GM21717 (cell line): ENCODE measurements around the gene PDE4D.

ENCODE experiments used
- ATAC-seq: cut with Tn5 transposase; IDR thresholded peaks from one replicate; pipeline ENCODE4 v1.9.1; 2021; ENCODE audit warnings: mild to moderate bottlenecking, moderate library complexity; ENCODE audit not compliant: unreplicated experiment

The PDE4D gene

DNA sequence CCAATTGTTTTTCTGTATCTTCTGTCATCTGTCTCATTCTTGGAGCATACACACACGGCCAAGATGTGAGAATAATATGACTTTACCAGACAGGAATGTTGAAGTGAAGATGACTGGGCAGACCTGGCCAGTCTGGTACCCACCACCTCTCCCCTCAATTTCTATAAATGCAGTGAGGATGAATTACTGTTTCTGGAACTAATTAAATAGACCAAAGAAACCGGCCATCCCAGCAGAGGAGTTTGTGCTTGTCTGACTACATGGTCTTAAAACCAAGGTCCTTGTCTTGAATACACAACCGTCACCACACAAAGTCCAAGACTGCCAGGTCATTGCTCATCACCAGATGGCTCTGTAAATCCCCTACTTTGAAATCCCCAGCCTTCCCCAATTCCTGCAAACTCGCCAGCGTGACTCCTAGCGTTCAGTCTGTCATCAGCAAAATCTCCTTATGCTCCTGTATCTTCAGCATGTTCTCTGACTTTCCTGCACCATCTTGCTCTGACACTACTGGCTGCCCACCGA, 147.2 kb downstream of the PDE4D start:
- ATAC-seq, result no peak

DNA sequence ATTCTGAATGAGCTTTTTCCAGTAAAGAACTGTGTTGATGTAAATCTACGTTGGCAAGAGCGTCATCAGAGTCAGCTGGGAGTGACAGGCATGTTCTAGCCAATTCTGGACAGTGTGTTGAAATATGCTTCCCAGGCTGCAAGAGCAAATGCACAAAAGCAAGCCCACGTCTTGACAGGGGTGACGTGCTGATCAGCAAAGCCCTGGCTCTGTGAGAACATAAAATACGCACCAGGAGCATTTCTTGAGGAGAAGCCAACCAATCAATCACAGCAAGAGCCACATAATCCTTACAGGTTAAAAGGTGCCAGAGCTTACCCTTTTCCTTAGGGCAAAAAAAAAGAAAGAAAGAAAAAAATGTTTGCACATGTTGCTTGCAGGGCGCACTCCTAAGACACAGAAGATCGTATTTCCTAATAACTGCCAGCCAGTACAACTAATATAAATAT, 148.1 kb downstream of the PDE4D start:
- no peak for ATAC-seq

DNA sequence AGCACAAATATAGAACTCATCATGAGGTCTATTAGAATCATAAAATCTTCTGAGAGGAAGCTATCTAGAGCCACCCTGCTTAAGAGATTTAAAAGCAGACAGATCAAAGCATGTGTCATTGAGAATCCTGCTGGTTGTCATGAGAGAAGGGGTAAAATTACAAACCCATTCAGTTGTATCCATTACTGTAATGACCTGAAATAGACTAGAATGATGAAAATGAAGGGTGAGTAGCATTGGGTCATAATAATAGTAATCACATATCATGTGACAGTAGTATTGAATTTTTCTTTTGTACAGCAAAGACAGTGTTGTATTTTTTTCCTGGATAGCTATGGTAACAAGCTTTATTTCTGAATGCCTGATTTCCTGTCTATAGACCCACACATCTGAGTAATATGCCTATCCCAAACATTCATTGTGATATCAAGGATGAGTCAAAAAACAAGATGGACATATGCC, 149.0 kb downstream of the PDE4D start:
- ATAC-seq, result no peak

DNA sequence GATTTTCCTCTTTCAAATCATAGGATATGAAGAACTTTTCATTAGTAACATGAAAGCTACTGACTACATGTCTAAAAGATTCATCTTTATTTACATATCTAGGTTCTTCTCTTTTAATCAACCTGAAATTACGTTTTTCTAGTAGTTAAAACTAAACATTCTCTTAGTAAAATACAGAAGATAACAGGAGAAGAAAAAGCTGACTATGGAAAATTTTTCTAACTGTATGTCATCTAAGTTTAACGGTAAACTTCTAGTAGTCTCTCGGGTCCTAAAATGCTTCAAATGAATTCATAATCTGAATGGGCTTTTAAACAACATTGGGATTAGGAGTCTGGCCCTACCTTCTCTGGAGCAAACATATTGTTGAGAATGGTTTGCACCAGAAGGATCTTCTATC, 151.9 kb downstream of the PDE4D start:
- no peak for ATAC-seq

DNA sequence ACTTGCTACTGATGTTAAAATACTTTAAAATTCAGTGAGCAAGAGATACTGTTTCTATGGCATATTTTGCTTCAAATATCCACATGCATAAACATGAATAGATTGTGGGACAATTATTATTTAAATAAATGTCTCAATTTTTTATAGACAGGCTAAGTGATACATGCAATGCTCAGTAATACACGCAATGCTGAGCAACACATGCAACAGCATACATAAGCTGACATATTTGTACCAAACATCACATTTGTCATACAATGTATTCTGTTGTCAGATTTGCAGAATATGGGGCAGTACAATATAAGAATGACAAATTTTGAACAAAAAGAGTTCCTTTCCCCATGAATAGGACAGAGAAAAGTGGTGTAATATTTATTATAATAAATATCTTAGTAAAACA, 155.5 kb downstream of the PDE4D start:
- no peak for ATAC-seq

DNA sequence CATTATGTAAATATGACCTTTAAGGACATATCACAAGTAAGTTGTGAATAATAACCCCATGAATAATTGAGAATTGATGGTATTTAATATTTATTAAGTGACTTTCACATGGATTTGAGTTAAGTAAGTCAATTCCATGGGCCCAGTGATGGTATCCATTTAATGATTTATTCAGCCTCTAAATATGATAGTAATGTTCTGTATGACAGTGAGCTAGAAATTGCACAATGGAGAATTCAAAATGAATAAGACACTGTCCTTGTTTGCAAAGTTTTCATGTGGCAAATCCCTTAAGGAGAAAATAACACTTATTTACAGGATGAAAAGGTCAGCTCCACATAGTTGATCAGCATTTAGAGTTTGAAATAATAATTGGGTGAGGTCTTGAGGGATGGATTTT, 160.7 kb downstream of the PDE4D start:
- no peak for ATAC-seq

DNA sequence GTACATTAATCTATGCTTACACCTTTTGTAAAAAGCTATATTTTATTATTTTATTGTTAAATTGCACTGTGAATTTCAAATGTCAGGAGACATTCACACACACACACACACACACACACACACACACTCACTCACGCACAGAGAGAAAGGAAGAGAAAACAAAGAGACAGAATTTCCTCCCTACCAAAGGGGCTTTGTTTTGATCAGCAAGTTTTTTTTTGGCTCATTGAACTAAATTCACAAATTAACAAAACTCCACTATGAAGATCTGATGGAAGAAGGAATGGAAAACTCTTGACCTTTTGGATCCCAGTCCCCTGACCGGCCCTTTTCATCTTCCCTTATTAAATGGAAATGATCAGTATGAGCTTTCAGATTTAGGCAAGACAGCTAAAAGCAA, 161.2 kb downstream of the PDE4D start:
- ATAC-seq, result no peak

DNA sequence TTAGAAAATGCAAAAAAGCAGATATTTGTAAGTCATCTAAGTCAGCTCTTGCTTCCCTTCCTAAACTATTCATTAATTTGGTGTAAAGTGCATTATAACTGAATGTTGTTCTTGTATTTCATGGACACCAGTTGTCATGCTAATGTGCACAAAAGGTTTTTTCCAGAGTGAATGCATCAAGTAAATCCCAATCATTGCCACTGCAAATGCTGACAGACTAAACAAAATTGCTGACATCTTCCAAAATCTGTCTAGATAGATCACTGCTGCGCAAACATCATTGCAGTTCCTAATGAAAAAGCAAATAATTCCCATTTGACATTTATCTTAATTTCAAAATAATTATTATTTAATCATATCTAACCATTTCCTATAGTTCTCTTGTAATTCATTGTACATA, 161.7 kb downstream of the PDE4D start:
- no peak for ATAC-seq

DNA sequence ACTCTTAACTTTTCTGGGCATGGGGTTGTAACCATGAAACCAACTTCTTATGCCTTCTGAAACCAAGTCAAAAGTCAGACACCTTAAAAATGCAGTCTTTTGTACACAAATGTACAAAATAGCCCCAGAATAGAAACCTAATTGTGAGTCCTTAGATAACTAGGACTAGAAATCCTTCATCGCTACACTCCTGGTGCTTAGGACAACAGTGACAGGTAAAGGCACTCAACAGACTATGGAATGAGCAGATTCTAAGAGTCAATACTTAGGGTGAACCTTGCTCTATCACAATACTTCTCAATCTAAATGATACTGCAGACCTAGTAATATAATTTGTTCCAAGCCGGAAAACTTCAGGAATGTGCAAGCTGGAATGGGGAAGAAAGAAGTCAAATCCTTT, 163.7 kb downstream of the PDE4D start:
- ATAC-seq, result no peak

DNA sequence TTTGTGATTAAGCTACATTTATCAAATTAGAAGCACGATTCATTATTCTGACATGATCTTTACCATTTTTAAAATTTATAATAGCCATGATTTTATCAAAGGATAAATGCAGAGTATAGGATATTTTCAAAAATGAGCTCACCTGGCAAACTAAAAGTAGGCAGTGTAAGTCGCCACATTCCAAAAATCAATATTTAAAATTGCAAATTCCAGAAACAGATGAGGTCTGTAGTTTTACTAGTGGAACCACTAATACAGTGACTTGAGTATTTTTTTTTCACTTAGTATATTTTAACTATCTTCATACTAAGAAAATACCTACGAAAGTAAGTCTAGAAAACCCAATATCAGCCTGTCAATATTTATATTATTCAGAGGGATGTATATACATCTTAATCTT, 164.2 kb downstream of the PDE4D start:
- no peak for ATAC-seq

DNA sequence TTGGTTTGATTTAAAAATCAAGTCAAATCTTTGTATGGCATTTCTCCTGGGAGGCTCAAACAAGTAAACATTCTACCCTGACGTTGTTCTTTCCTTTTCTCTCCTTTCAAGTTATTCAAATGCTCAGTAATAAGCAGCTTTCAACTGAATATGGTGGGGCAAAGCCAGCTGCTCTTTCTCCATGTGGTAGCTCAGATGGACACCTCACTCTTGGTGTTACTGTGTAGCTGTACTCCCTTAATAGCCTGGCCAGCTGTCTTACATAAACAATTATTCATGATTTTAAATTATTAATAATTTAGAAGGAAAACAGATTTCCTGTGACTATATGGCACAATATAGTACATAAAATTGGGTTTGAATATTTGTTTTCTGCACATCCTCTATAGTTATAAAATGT, 165.2 kb downstream of the PDE4D start:
- ATAC-seq, result no peak

DNA sequence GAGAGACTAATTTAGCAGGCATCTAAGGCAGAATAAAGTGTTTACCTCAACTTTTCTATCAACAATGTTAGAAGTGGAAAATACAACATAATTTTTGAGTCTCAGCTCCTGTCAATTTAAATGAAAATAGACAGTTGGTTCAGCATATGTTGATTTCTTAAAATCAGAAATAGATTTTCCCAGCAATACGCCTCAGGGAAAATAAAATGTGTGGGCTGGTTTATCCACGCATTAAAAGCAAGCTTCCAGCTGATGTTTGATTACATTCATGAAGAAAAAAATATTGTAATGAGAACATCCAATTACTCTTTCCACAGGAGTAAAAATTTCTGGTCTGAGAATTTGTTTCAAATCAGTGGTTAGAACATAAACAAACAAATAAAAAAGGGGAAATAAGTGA, 166.3 kb downstream of the PDE4D start:
- no peak for ATAC-seq

DNA sequence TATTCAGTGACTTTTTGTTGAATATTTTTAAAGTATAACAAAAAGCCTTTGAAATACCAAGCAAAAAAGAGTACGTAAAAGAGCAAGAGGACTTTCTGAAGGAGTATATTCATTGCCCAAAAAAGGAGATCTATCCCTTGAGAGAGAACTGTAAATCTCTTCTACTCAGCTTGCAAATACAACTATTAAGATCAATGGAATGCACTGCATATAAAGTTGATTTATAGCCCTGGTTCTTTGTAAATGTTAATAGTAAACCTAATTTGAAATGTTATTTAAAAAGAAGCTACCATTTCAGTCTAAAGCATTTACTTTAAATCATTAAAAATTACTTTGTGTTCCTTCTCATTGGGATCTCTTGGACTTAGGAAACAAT, 168.1 kb downstream of the PDE4D start:
- ATAC-seq, result no peak

DNA sequence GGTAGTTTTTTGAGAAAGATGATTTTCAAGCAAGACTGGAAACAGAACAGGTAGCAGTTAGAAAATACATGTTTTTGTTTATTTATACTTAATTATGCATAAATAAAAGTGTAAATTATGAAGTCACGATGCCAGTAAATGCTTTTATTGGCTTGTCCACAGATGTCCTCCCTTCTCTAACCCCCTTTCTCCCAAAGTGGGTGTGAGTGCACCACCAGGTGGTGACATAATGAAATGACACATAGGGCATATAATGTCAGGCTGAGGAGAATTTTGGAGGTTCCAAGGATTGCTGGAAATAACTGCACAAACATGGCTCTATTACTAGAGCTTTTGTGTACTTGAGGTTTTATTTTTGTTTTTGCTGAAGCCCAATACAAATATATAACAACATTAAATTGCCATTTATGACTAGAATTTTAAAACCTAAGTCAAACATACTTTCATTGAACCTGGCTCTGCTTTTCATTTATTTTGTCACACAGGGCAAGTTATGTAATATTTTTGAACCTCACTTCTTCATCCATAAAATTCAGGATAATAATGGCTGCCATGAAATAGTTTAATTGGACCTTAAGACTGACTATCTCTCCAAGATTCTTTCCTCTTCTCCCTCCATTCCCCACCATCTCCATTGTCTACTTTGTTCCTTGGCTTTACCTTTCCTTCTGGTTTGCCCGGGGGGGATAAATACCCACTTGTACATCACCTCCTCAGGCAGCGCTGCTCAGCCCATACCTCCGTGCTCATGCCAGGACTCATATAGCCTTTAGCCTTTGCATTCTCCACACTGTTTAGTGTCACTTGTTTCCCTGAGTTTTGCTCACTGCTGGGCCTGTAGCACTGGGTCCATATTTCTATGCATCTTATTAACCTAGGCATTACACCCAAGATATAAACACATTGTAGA, 168.8 kb downstream of the PDE4D start:
- no peak for ATAC-seq

DNA sequence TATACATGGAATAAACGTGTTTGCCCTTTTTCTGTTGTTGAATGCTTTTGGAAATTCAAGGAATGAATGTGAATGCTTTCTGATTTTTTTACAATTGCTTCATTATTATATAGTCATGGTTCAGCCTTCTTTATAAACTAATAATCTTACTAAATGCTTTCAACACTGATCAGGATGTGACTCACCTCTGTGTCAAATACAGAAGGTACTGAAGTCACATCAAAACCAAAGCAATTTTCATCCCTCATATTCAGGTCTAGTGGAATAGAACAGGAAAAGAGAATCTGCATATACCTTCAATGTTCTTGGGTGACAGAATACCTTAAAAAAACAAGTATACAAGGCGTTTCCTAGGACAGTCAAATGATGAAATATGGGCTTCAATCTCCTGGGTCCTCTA, 170.7 kb downstream of the PDE4D start:
- ATAC-seq, result no peak

DNA sequence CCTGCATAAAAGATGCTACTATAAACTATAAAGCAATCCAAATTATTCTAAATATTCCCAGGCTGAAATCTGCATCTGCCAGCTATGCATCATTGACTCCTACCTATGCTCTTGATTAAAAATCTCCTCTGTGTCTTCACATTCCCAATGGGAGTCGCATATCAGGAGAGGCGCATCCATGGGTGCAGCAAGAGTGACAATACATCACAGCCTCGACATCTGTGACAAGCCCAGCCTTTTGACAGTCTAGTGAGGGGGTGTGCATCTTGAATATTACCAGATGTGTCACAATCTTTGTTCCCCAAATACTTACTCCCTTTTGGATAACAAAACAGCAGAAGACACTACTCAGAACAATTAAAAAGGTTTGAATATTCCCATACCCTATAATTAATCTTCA, 171.8 kb downstream of the PDE4D start:
- ATAC-seq, result no peak

DNA sequence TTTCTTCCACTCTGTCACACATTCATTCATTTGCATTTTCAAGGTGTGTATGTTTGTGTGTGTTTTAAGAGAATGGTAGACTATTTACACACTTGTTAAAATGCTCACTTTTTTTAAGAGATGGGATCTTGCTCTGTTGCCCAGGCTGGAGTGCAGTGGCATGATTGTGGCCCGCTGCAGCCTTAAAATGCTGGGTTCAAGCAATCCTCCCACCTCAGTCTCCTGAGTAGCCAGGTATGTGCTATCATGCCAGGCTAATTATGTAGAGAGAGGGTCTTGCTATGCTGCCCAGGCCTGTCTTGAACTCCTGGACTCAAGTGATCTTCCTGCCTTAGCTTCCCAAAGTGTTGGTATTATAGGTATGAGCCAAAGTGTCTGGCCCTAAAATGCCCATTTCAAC, 173.5 kb downstream of the PDE4D start:
- ATAC-seq, result no peak

DNA sequence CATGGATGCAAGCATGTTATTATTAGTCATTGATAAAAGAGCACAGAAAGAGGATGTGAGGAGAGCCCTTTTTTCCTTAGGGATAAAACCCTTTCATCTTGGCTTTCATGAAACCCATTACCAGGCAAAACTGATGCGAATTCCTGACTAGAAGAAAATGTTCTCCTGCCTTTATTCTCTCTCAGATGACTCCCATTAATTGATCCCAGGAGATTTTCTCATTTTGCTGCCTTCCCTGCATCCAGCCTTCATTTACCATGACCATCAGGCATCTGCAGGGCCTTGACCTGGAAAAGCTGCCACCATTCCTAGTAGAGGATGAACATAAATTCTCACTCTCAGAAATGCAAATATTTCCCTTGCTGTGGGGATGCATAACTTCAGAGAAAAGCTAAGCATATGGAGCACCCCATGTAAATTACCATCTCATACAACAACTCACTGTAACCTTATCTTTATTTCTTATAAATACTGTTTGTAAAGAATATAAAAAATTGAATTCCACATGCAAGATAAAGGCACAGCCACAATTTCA, 176.5 kb downstream of the PDE4D start:
- ATAC-seq, result no peak

DNA sequence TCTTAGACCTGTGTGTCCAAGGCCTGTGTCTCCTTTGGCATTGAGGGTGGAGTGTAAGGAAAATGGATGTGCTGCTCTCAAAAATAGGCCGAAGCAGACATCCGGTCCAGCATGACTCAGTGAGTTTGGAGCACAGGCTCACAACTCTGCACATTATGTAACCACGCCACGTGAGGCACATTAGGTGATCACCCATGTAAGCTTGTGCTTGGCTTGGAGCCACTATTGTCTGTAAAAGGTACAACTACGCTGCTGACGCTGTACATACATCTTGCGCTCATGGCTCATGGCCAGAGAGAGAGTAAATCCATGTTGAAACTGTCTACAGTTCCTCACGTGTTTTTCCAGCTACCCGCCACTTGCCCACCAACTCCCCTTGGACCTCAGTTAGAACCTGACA, 177.5 kb downstream of the PDE4D start:
- ATAC-seq, result no peak

DNA sequence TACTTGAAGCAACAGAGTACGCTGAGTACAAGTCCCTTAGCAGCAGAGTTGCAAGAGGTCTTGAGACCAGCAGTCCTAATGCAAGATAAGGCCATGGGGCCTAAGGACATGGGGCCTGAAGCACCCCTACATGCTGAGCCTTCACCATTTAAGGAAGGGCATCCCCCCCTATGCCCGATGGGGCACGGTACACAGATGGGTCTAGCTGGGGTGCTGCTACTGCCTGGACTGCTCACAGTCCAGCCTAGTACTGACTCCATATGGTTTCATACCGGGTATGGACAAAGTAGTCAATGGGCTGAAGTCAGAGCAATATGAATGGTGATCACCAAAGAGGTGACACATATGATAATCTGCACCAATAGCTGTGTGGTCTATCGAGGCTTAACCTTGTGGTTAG, 178.3 kb downstream of the PDE4D start:
- no peak for ATAC-seq

DNA sequence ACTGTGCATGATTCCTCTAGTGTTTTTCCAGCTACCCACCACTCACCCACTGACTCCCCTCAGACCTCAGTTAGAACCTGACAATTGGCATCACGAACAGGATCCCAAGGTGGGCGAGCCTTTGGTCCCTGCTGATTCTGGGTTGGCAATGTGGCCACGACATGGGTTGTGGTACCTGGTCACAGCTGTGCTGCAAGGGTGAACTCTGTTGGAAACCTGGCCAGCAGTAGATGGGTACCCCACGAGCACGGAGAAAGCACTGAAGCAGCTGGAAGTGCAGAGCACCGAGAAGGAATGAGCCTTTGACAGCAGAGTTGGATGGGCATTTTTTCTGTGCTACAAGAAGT, 180.1 kb downstream of the PDE4D start:
- no peak for ATAC-seq

DNA sequence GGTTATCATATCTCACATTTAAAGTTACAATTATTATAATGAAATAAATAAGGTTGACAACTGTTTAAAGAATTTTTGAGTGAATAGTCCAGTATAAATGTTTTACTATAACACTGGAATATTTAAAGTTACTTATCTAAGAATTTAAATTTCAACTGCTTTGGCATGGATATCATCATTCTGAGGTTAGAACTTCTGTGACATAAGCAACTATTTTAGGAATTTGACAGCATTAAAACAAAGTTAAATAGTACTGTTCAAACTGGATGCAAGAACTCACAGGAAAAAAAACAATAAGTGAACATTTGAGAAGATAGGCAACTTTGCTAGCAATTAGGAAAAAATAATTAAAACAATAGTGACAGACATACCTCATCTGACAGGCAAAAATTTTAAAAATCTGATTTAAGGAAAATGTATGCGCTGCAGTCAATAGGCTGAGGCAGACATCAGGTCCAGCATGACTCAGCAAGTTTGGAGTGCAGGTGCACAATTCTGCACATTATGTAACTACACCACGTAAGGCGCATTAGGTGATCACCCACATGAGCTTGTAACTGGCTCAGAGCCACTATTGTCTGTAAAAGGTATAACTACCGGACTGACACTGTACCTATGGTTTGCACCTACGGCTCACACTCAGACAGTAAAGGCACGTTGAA, 180.6 kb downstream of the PDE4D start:
- no peak for ATAC-seq
